GM21737 (cell line): ENCODE data around the gene KRT77.
"Not testable (repeated sequence)": the region's sequence is repeated elsewhere in the genome, so short reads cannot be mapped to it uniquely, and the experiment has no call there.

Source experiments
- ATAC-seq: cut with Tn5 transposase; IDR thresholded peaks from one replicate; pipeline ENCODE4 v1.9.1; 2021; ENCODE audit warnings: mild to moderate bottlenecking, moderate library complexity; ENCODE audit not compliant: unreplicated experiment

Gene KRT77

DNA sequence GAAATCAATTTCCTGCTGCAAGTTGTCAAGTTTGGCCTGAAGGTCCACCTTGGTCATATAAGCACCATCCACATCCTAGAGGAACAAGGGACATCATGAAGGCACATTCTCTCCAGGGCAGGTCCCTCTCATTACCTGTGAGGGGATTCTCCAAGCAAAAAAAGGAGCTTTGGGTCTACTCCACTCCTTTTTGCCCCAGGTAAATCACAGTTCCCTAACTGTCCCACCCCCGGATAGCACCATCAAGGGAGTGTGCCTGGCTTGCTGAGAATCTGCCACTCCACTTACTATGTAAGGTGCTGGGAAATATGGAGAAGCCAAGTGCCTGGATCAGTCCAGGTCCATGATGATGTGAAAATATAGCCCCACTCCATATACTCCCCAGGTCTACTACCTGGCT is 25.7 kb downstream of the KRT77 start:
- ATAC-seq: no peak

DNA sequence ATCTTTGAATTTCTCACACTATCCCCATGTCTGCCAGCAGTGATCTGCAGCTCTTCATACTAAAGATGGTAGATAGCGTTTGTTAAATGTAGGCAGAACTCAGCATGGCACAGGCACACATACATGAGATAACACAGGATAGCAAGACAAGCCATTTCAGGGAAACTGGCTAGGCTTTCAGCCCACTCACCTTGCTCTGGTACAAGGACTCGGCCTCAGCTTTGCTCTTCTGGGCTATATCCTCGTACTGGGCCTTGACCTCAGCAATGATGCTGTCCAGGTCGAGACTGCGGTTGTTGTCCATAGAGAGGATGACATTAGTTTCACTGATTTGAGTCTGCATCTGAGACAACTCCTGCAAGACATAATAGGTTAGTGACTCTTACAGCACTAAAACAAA is 26.2 kb downstream of the KRT77 start:
- no peak for ATAC-seq

DNA sequence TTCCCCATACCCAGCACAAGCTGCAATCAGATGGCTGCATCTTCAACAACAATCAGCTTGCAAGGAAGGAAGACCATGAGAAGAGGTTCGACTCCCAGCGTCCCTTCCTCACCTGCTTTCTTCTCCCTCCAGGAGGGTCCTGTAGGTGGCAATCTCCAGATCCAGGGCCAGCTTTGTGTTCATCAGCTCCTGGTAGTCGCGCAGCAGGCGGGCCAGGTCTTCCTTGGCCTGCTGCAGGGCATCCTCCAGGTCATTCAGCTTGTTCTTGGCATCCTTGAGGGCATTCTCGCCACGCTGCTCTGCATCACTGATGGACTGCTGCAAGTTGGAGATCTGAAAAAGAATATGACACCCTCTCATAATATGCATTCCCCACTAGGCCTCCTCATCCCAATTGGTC is 27.2 kb downstream of the KRT77 start:
- no peak for ATAC-seq

GRCh38 chr12:52675301-52675701 is 28.0 kb downstream of the KRT77 start:
- ATAC-seq: no peak

DNA sequence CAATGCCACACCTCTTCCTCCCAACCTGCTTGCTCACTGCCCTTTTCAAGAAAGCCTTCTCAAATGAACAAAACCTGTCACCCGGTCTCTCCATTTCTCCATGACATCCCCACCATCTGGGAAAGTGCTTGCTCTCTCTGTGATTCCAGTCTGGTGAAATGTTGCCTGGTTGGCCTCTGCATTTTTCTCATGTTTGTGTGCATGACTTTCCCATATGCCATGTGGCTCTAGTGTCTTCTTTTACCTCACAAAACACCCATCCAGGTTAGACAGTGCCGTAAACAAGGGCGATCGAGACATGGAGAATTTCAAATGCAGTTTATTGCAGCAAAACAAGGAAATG is 28.9 kb downstream of the KRT77 start:
- no peak for ATAC-seq

- ATAC-seq: no peak
Measured at GRCh38 chr12:52673713-52674432, 29.5 kb downstream of the KRT77 start.

GRCh38 chr12:52673217-52673616 is 30.1 kb downstream of the KRT77 start:
- ATAC-seq: no peak

DNA sequence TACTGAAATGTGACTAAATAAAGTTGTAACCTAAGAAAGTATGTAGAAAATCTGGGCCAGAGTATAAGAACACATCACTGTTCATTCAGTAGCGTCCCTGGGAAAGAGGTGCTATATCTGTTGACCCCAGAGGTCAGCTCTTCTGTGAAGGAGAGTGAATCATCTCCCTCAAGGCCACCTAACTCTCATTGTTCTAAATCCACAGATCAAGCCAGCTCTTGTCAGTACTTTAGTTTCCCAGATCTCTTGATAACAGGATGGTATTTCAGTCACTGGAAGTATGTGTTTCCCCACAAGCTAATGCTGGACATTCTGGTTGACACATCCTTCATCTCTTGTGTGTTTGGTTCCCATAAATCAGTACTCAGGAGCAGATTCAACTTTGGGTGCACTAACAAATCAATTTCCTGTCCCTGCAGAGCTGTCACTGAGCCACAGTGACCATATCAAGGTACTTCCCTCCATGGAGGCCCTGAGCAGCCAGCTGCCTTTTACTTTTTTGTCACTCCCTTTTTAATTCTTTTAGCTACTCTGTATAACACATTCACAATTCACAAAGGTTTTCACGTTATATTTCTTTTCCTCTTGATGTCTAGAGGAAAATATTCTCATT is 30.9 kb downstream of the KRT77 start:
- ATAC-seq: no peak

DNA sequence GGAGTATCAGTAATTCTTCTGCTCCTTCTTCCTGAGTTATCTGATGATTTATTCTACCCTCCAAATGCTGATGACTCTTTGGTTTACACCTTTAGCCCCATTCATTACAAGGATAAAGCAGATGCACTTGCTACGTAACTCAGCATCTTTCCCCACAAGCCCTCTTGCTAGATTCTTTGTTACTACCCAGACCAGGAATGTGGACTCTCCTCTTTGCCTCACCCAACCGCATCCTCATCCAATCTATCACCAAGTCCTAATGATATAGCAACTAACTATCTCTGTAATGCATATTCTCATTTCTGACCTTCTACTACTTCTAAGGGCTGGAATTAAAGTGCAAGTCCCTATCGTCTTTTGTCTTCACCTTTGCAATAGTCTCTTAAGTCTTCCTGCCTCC is 32.4 kb downstream of the KRT77 start:
- no peak for ATAC-seq

GRCh38 chr12:52670506-52670905 is 32.8 kb downstream of the KRT77 start:
- no peak for ATAC-seq

- ATAC-seq: not testable (repeated sequence)
Measured at GRCh38 chr12:52669941-52670340, 33.4 kb downstream of the KRT77 start.

- ATAC-seq: no peak
Measured at GRCh38 chr12:52669426-52669825, 33.9 kb downstream of the KRT77 start.

DNA sequence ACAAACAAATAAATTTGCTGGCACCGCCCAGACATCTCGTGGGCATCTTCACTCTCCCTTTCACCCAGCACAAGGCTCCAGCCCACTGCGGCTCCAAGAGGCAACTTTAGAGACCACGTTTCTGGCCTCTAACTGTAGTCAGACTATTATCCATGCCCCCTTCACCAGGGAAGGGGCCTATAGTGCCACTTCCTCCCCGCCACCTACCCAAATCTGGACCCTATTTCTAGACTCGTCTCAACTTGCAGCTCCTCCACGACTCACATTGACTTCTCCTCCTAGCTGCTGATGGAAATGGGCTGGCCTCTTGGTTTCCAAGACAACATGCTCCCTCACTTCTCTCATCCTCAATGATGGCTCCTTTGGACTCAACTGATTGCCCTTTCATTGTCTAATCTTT is 35.4 kb downstream of the KRT77 start:
- no peak for ATAC-seq

- no peak for ATAC-seq
Measured at GRCh38 chr12:52667509-52667908, 35.8 kb downstream of the KRT77 start.

- ATAC-seq: no peak
Measured at GRCh38 chr12:52666471-52666870, 36.9 kb downstream of the KRT77 start.

- no peak for ATAC-seq
Measured at GRCh38 chr12:52663420-52663819, 39.9 kb downstream of the KRT77 start.

DNA sequence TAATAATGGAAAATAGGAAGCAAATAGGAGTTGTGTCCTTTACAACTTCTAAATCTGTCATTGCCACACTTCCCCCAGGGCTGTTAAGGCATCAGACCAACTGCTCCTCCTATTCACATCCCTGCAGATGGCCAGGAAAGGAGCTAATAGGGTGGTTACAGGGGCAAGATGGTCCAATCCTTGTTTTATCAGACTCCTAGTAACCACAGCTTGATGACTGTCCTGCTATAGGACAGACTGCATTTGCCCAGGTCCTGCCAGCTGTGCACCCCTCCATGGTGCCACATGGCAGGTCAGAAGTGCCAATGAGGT is 40.5 kb downstream of the KRT77 start:
- ATAC-seq: no peak

GRCh38 chr12:52662093-52662917 is 41.0 kb downstream of the KRT77 start:
- ATAC-seq: no peak

DNA sequence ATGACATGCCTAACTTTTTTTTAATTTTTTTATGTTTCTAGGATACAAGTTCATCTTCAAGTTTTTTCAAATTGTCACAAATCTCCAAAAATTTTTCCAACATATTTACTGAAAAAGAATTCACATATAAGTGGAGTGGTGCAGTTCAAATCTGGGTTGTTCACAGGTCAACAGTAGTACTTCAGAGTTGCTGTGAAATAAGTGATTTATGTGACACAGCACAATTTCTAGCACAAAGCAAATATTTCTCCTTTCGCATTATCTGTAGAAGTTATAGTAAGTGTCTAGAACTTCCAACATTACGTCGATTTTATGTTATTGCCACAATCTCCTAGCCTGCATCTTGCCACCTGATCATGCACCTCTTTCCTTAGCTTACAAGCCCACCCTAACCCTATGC is 41.7 kb downstream of the KRT77 start:
- ATAC-seq: no peak

- ATAC-seq: no peak
Measured at GRCh38 chr12:52660934-52661499, 42.3 kb downstream of the KRT77 start.

DNA sequence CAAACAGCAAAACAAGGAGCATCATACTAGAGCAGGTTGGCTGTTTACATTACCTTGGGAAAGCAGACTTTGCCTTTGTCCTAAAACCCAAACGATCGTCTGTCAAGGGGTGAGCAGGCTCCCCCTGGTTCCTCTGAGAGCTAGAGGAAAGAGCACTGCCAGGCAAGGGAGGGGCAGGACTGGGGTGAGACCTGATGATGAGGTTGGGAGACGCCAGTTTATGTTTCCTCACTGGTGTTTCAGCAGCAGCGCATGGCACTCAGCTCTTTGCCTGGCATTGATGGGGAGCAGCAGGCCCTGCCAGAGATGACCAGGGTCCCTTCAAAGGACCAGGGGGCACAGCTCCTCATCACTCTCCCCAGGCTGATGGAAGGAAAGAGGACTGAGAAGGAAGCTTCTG is 43.4 kb downstream of the KRT77 start:
- no peak for ATAC-seq

DNA sequence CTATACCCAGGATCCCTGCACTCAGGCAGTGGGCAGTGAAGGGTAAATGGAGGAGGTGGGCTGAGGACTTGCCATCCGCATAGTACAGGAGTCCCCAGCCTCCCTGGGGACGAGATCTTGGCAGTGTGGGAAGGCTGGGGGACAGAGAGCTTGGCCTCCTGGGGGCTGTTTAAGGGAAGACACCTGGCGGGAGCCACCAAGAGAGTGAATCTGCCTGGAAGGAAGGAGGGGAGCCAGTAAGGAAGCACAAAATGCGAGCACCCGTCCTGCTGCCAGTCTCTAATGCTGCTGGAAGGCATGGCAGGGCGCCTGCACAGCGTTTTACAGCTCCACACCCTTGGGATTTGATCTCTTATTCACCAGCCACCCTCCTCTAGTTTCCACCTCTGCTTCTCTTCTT is 43.9 kb downstream of the KRT77 start:
- ATAC-seq: no peak
